Activated naive CD4-positive, alpha-beta T cell treated with anti-CD3 and anti-CD28 coated beads, Interleukin-2, amount 50 U/mL, for 24 hours (primary cell): ENCODE measurements around the gene UBR4.
A peak's percentile ranks its signal among the peaks of the same experiment; 100 is the strongest.
"Not testable (repeated sequence)": the region's sequence is repeated elsewhere in the genome, so short reads cannot be mapped to it uniquely, and the experiment has no call there.

ENCODE experiments used
- H3K27ac Mint-ChIP-seq: one replicate; pipeline ENCODE4 v1.8.0; 2021; ENCODE audit warnings: mild to moderate bottlenecking, mixed read lengths
- H3K27me3 Mint-ChIP-seq: one replicate; pipeline ENCODE4 v1.8.0; 2021; ENCODE audit warnings: mixed read lengths
- H3K36me3 Mint-ChIP-seq: one replicate; pipeline ENCODE4 v1.8.0; 2021; ENCODE audit warnings: mixed read lengths
- H3K4me1 Mint-ChIP-seq: one replicate; pipeline ENCODE4 v1.8.0; 2021; ENCODE audit warnings: mixed read lengths
- H3K4me3 Mint-ChIP-seq: one replicate; pipeline ENCODE4 v1.8.0; 2021; ENCODE audit warnings: mild to moderate bottlenecking, mixed read lengths
- H3K9me3 Mint-ChIP-seq: one replicate; pipeline ENCODE4 v1.8.0; 2021; ENCODE audit warnings: mixed read lengths

Gene UBR4

DNA sequence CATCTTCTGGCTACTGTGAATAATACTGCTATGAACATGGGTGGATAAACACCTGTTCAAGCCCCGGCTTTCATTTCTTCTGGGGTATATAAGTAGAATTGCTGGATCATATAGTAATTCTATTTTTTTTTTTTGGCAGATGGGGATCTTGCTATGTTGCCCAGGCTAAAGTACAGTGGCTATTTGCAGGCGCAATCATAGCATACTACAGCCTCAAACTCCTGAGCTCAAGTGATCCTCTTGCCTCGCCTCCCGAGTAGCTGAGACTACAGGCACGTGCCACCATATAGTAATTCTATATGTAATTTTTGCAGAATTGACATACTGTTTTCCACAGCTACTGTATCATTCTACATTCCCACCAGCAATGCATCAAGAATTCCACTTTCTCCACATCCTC, 27.8 kb downstream of the UBR4 start:
- Mint-ChIP-seq H3K27me3 (no peaks in the 10 kb centered on the region), H3K4me3 (no peak overlapping the region), H3K9me3 (no peaks in the 10 kb centered on the region), H3K27ac (no peak overlapping the region), H3K36me3 (peaks cover 36% of the 10 kb centered on the region), H3K4me1 (peaks cover 48% of the 10 kb centered on the region)

DNA sequence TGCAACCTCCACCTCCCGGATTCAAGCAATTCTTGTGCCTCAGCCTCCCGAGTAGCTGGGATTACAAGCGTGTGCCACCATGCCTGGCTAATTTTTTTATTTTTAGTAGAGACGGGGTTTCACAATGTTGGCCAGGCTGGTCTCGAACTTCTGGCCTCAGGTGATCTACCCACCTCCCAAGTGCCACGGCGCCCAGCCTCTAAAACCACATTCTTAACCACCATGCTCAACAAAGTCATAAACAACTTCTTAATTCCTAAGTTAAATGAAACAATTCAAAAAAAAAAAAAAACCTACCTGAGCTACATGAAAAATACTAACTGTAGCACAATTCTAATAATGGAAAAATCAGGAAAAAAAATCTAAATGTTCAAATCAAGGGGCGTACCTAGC, 29.8 kb downstream of the UBR4 start:
- Mint-ChIP-seq H3K4me1 (peaks cover 36% of the 10 kb centered on the region), H3K36me3 (peaks cover 31% of the 10 kb centered on the region), H3K27ac (peak overlapping the region; percentile 14)
- H3K27me3 Mint-ChIP-seq, H3K9me3 Mint-ChIP-seq, H3K4me3 Mint-ChIP-seq: not testable (repeated sequence)

DNA sequence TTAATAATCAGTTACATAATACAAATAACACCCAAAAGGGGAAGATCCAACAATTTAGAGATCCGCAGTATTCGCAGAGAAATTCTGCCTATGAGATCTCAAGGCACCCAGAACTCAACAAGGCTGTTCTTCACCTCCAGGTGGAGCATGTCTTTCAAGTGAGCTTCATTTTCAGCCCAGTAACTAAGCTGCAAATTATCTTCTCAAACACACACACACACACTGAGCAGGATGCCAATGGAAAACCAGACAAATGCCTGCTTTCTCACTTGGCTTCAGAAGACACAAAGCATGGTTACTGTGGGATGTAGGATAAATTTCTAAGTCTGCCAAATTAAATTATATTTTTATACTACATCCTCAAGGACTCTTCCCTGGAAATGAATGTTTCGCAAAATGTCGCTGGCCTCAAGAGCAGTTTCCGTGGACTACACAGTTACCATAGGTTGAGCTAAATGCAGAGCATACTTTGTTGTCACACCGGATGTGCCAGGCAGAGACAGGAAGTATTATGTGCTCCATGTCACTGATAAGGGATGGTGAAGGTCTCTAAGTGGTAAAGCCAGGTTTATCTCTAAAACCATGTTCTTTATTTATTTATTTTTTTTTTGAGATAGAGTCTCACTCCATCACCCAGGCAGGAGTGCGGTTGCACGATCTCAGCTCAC, 30.3 kb downstream of the UBR4 start:
- H3K4me3 Mint-ChIP-seq: no peak overlapping the region
- peak overlapping the region; percentile 86 for H3K27ac Mint-ChIP-seq
- peaks cover 31% of the 10 kb centered on the region for H3K36me3 Mint-ChIP-seq
- H3K4me1 Mint-ChIP-seq: peaks cover 36% of the 10 kb centered on the region
- no peaks in the 10 kb centered on the region for H3K9me3 Mint-ChIP-seq
- no peaks in the 10 kb centered on the region for H3K27me3 Mint-ChIP-seq

DNA sequence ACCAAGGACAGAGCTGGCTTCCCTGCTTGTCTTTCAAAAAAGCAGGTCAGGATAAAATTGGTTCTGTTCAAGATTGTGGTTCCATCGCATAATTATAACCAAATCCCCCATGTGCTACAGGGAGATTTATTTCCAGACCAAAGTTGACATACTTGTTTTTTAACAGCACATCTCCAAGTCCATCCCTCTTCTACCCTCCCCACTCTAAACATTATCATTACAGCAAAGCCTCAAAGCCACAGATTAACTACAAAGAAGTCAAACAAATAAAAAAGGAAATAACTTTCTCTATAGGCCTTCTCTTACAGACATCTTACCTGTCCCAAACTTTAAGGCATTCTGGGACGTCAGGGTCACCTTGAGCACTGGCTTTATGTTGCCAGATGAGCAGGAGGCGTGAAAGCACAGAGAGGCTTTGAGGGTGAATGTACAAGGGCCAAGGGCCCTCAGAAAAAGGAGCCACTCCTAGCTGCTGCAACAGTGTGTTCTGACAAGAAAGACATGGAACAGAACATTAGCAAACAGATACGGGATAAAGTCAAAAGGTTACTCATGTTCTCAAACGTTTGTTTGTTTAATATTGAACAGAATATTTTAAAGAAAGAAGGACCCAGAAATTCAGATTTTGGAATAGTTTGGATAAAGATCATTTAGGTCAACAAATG, 31.2 kb downstream of the UBR4 start:
- peaks cover 36% of the 10 kb centered on the region for H3K4me1 Mint-ChIP-seq
- peaks cover 27% of the 10 kb centered on the region for H3K36me3 Mint-ChIP-seq
- peak overlapping the region; percentile 52 for H3K27ac Mint-ChIP-seq
- no peak overlapping the region for H3K4me3 Mint-ChIP-seq
- no peaks in the 10 kb centered on the region for H3K9me3 Mint-ChIP-seq
- H3K27me3 Mint-ChIP-seq: no peaks in the 10 kb centered on the region

DNA sequence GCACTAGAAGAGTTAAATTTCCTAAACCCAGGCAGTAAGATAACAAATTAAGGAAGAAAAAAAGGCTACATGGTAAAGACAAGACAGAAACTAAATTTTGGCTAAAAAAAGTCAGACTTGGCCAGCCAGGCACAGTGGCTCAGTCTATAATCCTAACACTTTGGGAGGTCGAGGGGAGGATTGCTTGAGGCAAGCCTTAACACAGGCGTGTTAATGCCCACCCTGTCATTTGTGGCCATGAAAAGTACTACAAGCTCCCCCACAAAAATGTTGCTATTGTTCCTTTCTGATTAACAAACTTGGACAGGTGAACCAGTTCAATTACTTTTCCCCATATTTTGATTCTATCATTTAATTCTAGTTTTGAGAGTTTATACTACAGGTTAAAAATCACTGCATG, 32.3 kb downstream of the UBR4 start:
- peaks cover 30% of the 10 kb centered on the region for H3K36me3 Mint-ChIP-seq
- no peak overlapping the region for H3K27ac Mint-ChIP-seq
- no peak overlapping the region for H3K4me3 Mint-ChIP-seq
- peaks cover 36% of the 10 kb centered on the region for H3K4me1 Mint-ChIP-seq
- H3K27me3 Mint-ChIP-seq: no peaks in the 10 kb centered on the region
- no peaks in the 10 kb centered on the region for H3K9me3 Mint-ChIP-seq

DNA sequence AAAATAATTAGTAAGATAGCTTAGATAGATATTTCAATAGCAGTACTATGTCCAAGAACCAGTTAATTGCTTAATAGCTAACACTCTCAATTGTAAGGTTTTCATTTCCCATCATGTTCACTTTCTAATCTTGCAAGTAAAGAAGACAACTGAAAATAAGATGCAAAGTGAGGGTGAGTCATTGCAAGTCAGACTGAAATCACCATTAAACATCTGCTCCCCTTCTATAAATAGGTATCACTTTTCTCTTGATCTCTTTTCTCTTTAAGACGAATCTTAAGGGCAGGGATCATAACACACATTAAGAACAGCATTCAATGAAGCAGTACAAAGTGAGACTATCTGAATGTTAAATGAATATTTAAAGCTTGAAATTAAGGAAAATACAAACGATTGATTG, 40.4 kb downstream of the UBR4 start:
- peak overlapping the region; percentile 92 for H3K27ac Mint-ChIP-seq
- no peaks in the 10 kb centered on the region for H3K27me3 Mint-ChIP-seq
- H3K9me3 Mint-ChIP-seq: no peaks in the 10 kb centered on the region
- H3K4me3 Mint-ChIP-seq: peak overlapping the region; percentile 56
- peaks cover 17% of the 10 kb centered on the region for H3K36me3 Mint-ChIP-seq
- peaks cover 11% of the 10 kb centered on the region for H3K4me1 Mint-ChIP-seq

DNA sequence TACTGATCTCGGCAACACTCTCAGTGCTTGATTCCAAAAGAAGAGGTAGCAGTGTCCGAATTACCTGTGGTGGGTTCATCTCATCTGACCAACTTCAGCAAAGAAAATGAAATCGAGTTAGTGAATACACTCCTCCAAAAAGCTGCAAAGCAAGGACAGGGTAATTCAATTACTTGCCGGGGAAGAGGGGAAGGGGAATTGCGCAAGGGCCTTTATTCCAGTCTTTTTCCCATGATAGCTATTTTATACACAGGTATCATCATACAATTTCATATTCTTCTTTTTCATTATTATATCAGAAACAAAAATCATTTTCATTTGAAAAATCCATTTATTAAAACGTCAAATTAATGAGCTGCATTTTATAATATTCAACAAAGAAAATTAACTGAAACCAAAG, 42.9 kb downstream of the UBR4 start:
- H3K27ac Mint-ChIP-seq: no peak overlapping the region

DNA sequence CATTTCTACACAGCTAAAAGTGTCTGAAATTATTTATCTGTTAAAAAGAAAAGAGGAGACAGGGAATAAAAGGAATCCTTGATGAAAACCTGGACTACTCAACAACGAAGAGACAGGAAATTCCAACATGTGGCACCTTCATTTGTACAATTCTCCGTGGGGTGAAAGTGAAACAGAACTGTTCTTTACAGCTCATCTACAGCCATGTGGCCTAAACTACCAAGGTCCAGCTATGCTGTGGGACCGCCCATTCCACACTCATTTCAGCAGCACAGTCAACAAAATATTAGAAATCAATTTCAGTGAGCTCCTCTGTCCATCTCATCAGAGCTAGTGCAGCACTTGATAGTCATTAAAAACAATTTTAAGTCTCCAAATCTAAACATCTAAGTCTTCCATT, 44.0 kb downstream of the UBR4 start:
- H3K4me3 Mint-ChIP-seq: no peak overlapping the region
- H3K9me3 Mint-ChIP-seq: no peaks in the 10 kb centered on the region
- peaks cover 23% of the 10 kb centered on the region for H3K36me3 Mint-ChIP-seq
- H3K27ac Mint-ChIP-seq: peak overlapping the region; percentile 23
- no peaks in the 10 kb centered on the region for H3K27me3 Mint-ChIP-seq
- peaks cover 11% of the 10 kb centered on the region for H3K4me1 Mint-ChIP-seq

More for the DNA sequence above, 42.9 kb downstream of the UBR4 start:
- H3K36me3 Mint-ChIP-seq: peaks cover 23% of the 10 kb centered on the region
- peaks cover 11% of the 10 kb centered on the region for H3K4me1 Mint-ChIP-seq
- H3K9me3 Mint-ChIP-seq: no peaks in the 10 kb centered on the region
- H3K4me3 Mint-ChIP-seq: no peak overlapping the region
- H3K27me3 Mint-ChIP-seq: no peaks in the 10 kb centered on the region

DNA sequence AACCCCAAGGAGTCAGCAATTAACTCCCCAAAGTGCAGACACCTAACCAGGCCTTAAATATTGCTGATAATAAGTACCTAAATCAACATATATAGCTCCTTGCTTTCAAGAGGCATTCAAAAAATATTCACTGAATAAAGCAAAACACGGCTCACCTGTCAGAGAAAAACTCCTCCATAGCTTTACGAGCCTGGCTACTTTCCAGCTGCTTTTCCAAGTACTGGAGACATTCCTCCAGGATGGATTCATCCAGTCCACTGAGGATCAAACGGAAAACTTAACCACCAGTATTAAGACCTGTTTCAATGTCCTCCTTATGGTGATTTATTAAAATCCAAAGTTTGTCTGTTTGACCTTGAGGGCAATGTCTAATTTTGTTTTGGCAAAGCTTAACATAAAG, 44.6 kb downstream of the UBR4 start:
- H3K27me3 Mint-ChIP-seq: no peaks in the 10 kb centered on the region
- H3K4me1 Mint-ChIP-seq: peaks cover 11% of the 10 kb centered on the region
- H3K27ac Mint-ChIP-seq: no peak overlapping the region
- no peaks in the 10 kb centered on the region for H3K9me3 Mint-ChIP-seq
- no peak overlapping the region for H3K4me3 Mint-ChIP-seq
- H3K36me3 Mint-ChIP-seq: peaks cover 24% of the 10 kb centered on the region

DNA sequence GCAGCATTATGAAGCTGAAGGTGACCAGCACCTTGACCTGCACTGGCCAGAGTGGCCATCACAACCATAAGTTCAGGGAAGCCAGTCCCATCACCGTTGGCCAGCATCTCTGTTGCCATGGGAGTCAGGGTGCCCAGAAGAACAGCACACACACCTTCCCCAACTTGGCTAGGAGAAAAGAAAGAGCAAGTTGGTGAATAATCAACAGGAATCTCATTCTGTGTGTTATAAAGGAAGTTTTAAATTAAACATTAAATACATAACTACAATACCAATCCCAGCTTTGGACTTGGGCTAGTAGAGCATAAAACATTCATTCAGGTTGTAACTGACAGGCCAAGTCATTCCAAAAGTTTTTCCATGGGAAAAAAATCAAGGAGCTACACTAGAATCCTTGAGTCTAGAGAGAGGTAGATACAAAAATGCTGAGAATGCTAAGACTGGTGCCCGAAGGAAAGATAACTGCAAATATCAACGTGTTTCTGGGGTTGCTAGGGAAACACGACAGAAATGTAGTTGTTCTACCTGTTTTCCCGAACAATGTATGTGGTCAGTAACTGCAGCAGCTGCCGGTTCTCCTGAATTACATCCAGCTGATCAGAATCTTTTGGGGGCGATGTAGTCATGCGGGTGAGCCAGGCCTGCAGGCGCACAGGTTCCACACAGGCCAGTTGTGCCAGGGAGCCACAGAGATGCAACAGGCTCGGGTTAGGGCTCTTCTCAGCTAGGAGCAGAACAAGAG, 45.6 kb downstream of the UBR4 start:
- Mint-ChIP-seq H3K27me3 (no peaks in the 10 kb centered on the region), H3K4me3 (no peak overlapping the region), H3K36me3 (peaks cover 25% of the 10 kb centered on the region), H3K9me3 (no peaks in the 10 kb centered on the region), H3K27ac (no peak overlapping the region), H3K4me1 (peaks cover 4% of the 10 kb centered on the region)

DNA sequence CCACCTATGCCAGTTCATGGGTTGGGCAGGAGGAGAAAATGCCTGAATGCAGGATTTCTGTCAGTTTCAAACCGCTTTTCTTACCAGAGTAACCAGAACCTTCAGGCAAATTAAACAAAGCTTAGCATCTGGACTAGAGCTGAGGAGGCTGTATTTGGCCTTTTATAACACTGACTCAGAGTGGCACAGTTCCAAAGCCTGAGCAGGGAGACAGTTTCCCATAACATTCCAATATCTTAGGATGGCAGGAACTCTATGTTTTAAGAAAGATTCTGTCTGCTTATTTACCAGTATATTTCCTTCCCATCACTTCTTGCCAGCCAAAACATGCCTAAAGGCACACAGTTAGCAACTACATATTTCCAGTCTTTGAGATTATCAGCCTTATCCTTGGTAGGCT, 46.8 kb downstream of the UBR4 start:
- Mint-ChIP-seq H3K9me3 (no peaks in the 10 kb centered on the region), H3K27ac (no peak overlapping the region)

DNA sequence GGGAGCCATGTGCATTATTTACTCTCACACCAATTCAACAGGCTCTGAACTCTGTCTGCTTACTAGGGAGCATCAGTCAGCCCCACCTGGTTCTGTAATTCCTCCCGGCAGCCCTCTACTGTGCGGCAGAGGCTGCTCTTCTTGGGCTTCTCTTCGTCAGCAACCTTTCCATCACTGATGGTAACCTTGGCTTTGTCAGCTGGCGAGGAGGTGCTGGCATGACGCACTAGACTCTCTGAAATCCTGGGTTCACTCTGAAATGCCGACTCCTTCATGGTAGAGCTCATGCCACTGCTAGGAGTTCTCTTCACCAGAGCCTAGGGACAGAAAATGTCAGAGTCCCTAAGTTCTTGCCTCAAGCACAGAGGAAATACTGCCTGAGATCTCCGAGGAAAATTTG, 49.2 kb downstream of the UBR4 start:
- Mint-ChIP-seq H3K4me3 (no peak overlapping the region), H3K4me1 (no peaks in the 10 kb centered on the region), H3K9me3 (no peaks in the 10 kb centered on the region), H3K27ac (no peak overlapping the region), H3K36me3 (peaks cover 24% of the 10 kb centered on the region), H3K27me3 (no peaks in the 10 kb centered on the region)

More for the DNA sequence above, 46.8 kb downstream of the UBR4 start:
- no peaks in the 10 kb centered on the region for H3K4me1 Mint-ChIP-seq
- no peaks in the 10 kb centered on the region for H3K27me3 Mint-ChIP-seq
- H3K4me3 Mint-ChIP-seq: no peak overlapping the region
- peaks cover 23% of the 10 kb centered on the region for H3K36me3 Mint-ChIP-seq

DNA sequence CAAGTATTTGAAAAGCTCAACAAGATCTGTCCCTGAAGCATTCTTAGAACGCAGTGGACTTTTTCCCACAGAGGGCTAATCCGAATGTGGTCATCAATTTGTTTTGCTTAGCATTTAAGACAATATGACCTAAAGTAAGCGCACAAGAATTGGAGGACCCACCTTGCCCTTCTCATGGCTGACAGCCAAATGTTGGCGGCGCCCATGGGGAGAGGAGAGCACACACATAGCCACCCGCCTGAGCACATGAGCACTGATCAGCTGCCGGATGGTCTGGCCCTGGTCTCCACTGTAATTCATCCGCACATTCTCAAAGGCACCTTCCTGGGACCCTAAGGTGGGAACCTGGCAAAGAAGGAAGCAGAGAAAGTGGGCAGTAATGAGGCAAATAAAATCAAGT, 52.4 kb downstream of the UBR4 start:
- no peaks in the 10 kb centered on the region for H3K9me3 Mint-ChIP-seq
- H3K27me3 Mint-ChIP-seq: no peaks in the 10 kb centered on the region
- H3K4me3 Mint-ChIP-seq: no peak overlapping the region
- peaks cover 17% of the 10 kb centered on the region for H3K36me3 Mint-ChIP-seq
- H3K27ac Mint-ChIP-seq: no peak overlapping the region
- no peaks in the 10 kb centered on the region for H3K4me1 Mint-ChIP-seq

DNA sequence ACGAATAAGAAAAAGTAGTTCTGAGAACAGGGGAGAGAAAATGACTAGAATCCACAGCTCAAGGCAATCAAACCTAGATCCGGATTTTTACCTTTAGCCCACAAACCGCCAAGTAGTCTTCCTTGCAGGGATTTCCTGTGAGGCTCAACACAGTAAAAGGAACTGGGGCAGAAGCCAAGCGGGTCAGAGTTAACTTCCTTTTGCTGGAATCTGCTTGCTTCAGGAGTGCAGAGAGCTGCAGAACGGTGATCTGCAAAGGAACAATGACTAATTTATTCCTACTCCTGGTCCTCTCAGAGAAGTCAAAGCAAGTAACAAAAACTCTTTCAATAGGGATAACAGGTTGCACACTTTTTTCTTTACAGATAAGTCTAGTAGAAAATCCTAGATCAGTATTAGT, 53.4 kb downstream of the UBR4 start:
- no peaks in the 10 kb centered on the region for H3K9me3 Mint-ChIP-seq
- no peaks in the 10 kb centered on the region for H3K27me3 Mint-ChIP-seq
- no peak overlapping the region for H3K4me3 Mint-ChIP-seq
- peaks cover 13% of the 10 kb centered on the region for H3K36me3 Mint-ChIP-seq
- H3K27ac Mint-ChIP-seq: peak overlapping the region; percentile 43
- no peaks in the 10 kb centered on the region for H3K4me1 Mint-ChIP-seq

DNA sequence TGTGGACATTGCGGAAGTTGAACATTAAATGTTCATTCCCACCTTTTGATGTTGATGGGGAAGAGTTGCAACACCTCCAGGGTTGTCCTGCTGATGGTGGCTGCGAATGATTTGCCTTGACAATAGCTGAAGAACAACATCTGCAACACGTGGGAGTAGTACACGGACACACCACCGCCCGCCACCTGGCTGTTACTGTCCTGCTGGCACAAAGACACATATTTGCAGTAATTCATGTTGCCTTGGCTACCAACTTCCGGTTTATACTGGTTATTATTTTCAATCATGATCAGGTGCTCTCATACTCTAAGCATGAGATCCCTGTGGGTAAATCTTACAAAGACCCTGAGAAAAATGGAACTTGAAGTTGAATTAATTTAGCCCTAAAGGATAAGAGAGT, 55.2 kb downstream of the UBR4 start:
- Mint-ChIP-seq H3K36me3 (peaks cover 9% of the 10 kb centered on the region), H3K4me1 (no peaks in the 10 kb centered on the region), H3K4me3 (no peak overlapping the region), H3K9me3 (no peaks in the 10 kb centered on the region), H3K27ac (no peak overlapping the region), H3K27me3 (no peaks in the 10 kb centered on the region)

DNA sequence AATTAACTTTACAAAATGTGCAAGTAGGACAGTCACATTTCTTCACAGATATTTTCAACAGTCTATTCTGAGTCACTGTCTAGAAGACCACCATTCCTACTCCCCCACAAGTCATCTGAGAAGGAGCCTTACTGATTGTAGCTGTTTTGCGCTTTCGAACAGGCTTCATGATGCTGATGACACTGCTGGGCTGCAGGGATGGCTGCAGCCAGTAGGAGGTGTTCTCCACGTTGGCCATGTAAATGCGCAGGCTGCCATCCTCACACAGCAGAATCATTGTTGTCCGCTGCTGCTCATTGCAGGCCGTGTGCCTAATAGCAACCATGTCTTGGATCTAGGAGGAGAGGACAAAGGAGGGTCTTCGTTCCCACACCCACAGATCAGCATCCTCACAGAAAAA, 56.9 kb downstream of the UBR4 start:
- Mint-ChIP-seq H3K36me3 (peaks cover 20% of the 10 kb centered on the region), H3K27me3 (no peaks in the 10 kb centered on the region), H3K4me1 (no peaks in the 10 kb centered on the region), H3K4me3 (no peak overlapping the region), H3K9me3 (no peaks in the 10 kb centered on the region), H3K27ac (no peak overlapping the region)
